ENCODE results near the gene PLCB3.

- TF ChIP-seq CTCF (IDR thresholded peaks at IDR 0.05), result no peak
- TF ChIP-seq POLR2A (IDR thresholded peaks at IDR 0.05), result no peak
Observed at GRCh38 chr11:64232182-64232966, 19.0 kb upstream of the PLCB3 start.

Measured in Peyer's patch (tissue), 4 donors.